Measurements from ENCODE around the gene BRPF1.
A peak's percentile ranks its signal among the peaks of the same experiment; 100 is the strongest.

Gene BRPF1
- long read RNA-seq, full-length matches to known transcripts: 3 of 31 reads
- long read RNA-seq, partial matches to known transcripts: 20 of 31 reads
- long read RNA-seq, other reads (novel, unspliced or antisense): 8 of 31 reads

- Histone ChIP-seq H3K4me3 (replicated peaks; ENCODE audit: insufficient read depth, low read length) (peak within 1 kb of the TSS; percentile 90), H3K27ac (replicated peaks) (peak within 1 kb of the TSS; percentile 100), H3K27me3 (ENCODE audit: insufficient read depth, poor library complexity, severe bottlenecking) (no peaks in the 10 kb centered on the region)
- DNase-seq (ENCODE audit: low read depth in 1 of 2, low spot score in 1 of 2): peak; percentile 98 to 99
- TF ChIP-seq, protein P1, sequence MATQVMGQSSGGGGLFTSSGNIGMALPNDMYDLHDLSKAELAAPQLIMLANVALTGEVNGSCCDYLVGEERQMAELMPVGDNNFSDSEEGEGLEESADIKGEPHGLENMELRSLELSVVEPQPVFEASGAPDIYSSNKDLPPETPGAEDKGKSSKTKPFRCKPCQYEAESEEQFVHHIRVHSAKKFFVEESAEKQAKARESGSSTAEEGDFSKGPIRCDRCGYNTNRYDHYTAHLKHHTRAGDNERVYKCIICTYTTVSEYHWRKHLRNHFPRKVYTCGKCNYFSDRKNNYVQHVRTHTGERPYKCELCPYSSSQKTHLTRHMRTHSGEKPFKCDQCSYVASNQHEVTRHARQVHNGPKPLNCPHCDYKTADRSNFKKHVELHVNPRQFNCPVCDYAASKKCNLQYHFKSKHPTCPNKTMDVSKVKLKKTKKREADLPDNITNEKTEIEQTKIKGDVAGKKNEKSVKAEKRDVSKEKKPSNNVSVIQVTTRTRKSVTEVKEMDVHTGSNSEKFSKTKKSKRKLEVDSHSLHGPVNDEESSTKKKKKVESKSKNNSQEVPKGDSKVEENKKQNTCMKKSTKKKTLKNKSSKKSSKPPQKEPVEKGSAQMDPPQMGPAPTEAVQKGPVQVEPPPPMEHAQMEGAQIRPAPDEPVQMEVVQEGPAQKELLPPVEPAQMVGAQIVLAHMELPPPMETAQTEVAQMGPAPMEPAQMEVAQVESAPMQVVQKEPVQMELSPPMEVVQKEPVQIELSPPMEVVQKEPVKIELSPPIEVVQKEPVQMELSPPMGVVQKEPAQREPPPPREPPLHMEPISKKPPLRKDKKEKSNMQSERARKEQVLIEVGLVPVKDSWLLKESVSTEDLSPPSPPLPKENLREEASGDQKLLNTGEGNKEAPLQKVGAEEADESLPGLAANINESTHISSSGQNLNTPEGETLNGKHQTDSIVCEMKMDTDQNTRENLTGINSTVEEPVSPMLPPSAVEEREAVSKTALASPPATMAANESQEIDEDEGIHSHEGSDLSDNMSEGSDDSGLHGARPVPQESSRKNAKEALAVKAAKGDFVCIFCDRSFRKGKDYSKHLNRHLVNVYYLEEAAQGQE (IDR thresholded peaks at IDR 0.05; ENCODE audit: insufficient replicate concordance, low read depth): peak; percentile 54
- TF ChIP-seq, protein P2, sequence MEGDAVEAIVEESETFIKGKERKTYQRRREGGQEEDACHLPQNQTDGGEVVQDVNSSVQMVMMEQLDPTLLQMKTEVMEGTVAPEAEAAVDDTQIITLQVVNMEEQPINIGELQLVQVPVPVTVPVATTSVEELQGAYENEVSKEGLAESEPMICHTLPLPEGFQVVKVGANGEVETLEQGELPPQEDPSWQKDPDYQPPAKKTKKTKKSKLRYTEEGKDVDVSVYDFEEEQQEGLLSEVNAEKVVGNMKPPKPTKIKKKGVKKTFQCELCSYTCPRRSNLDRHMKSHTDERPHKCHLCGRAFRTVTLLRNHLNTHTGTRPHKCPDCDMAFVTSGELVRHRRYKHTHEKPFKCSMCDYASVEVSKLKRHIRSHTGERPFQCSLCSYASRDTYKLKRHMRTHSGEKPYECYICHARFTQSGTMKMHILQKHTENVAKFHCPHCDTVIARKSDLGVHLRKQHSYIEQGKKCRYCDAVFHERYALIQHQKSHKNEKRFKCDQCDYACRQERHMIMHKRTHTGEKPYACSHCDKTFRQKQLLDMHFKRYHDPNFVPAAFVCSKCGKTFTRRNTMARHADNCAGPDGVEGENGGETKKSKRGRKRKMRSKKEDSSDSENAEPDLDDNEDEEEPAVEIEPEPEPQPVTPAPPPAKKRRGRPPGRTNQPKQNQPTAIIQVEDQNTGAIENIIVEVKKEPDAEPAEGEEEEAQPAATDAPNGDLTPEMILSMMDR (IDR thresholded peaks at IDR 0.05; ENCODE audit: insufficient read depth, low read length): no peak
- peak; percentile 63; the same call in 1 of the 2 replicates for TF ChIP-seq POLR2AphosphoS5 (IDR thresholded peaks at IDR 0.05; ENCODE audit: low read depth)
- no peak for TF ChIP-seq SPI1 (IDR thresholded peaks at IDR 0.05; ENCODE audit: borderline replicate concordance, low read depth)
- TF ChIP-seq GABPA (IDR thresholded peaks at IDR 0.05; ENCODE audit: low read depth): peak; percentile 58
Measured at GRCh38 chr3:9731206-9732079, at the start of gene BRPF1. BRPF1 (plus strand) TSS chr3:9731735; CDS start chr3:9734141, 2,406 bp downstream.

DNA sequence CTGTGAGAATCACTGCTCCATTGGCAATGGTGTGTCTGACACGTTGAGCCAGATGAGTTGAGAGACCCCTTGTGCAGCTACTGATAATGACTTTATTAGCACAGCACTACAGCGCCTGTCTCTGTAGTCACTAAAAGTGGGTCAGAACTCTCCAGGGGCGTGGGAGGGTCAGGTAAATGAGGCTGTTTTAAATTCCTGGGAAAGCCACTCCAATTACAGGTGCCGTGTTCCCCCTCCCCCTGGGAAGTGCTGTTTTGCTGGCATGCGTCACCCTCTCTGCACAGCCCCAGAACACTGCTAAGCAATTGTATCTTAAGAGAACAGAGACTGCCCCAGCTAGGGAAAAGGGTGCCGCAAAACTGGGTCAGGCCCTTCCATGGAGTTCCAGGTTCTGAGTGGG is 49.4 kb upstream of the BRPF1 start:
- no peak overlapping the region for H3K4me3 ChIP-seq (replicated peaks; ENCODE audit: insufficient read depth, low read length)
- H3K27ac ChIP-seq (replicated peaks): no peak overlapping the region
- no peaks in the 10 kb centered on the region for H3K27me3 ChIP-seq (ENCODE audit: insufficient read depth, poor library complexity, severe bottlenecking)
- DNase-seq (ENCODE audit: low read depth in 1 of 2, low spot score in 1 of 2): no peak
- TF ChIP-seq SPI1 (IDR thresholded peaks at IDR 0.05; ENCODE audit: borderline replicate concordance, low read depth) (no peak), POLR2AphosphoS5 (IDR thresholded peaks at IDR 0.05; ENCODE audit: low read depth) (no peak), GABPA (IDR thresholded peaks at IDR 0.05; ENCODE audit: low read depth) (no peak)
- TF ChIP-seq, protein P1 (IDR thresholded peaks at IDR 0.05; ENCODE audit: insufficient replicate concordance, low read depth): no peak
- TF ChIP-seq, protein P2 (IDR thresholded peaks at IDR 0.05; ENCODE audit: insufficient read depth, low read length): no peak

GRCh38 chr3:9683426-9683825 is 48.1 kb upstream of the BRPF1 start:
- Histone ChIP-seq H3K27me3 (ENCODE audit: insufficient read depth, poor library complexity, severe bottlenecking) (no peaks in the 10 kb centered on the region), H3K4me3 (replicated peaks; ENCODE audit: insufficient read depth, low read length) (no peak overlapping the region), H3K27ac (replicated peaks) (no peak overlapping the region)
- no peak for DNase-seq (ENCODE audit: low read depth in 1 of 2, low spot score in 1 of 2)
- TF ChIP-seq GABPA (IDR thresholded peaks at IDR 0.05; ENCODE audit: low read depth) (no peak), POLR2AphosphoS5 (IDR thresholded peaks at IDR 0.05; ENCODE audit: low read depth) (no peak), SPI1 (IDR thresholded peaks at IDR 0.05; ENCODE audit: borderline replicate concordance, low read depth) (no peak)
- TF ChIP-seq, protein P1 (IDR thresholded peaks at IDR 0.05; ENCODE audit: insufficient replicate concordance, low read depth): no peak
- TF ChIP-seq, protein P2 (IDR thresholded peaks at IDR 0.05; ENCODE audit: insufficient read depth, low read length): no peak
